ENCODE results near the gene RAP1A. TPM values are rescaled to one million over a fixed set of nuclear protein-coding genes. Genes with fewer than 3 reads are reported as not detected.
A peak's percentile ranks its signal among the peaks of the same experiment; 100 is the strongest.

RAP1A gene
- total RNA-seq, 1 donor from 2014 or later: 118 TPM

DNA sequence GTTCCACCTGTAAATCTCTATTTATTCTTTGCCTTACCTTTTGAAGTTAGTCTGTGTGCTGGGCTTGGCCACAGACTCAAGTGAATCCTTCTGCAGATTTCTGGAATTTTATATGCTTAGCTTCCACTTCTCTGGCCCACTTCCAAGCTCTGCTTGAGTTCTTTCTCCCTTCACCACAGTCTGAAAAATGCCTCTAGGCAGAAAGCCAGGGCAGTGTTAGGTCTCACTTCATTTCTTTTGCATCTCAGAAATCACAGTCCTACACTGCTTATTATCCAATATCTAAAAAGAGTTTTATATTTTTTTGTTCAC is 70.7 kb downstream of the RAP1A start:
- intact Hi-C loops (cut with DNase I): no loop called here
- TF ChIP-seq, protein P1, sequence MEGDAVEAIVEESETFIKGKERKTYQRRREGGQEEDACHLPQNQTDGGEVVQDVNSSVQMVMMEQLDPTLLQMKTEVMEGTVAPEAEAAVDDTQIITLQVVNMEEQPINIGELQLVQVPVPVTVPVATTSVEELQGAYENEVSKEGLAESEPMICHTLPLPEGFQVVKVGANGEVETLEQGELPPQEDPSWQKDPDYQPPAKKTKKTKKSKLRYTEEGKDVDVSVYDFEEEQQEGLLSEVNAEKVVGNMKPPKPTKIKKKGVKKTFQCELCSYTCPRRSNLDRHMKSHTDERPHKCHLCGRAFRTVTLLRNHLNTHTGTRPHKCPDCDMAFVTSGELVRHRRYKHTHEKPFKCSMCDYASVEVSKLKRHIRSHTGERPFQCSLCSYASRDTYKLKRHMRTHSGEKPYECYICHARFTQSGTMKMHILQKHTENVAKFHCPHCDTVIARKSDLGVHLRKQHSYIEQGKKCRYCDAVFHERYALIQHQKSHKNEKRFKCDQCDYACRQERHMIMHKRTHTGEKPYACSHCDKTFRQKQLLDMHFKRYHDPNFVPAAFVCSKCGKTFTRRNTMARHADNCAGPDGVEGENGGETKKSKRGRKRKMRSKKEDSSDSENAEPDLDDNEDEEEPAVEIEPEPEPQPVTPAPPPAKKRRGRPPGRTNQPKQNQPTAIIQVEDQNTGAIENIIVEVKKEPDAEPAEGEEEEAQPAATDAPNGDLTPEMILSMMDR (IDR thresholded peaks at IDR 0.05): no peak
- peaks cover 31% of the 10 kb centered on the region for H3K36me3 ChIP-seq
- DNase-seq (no peak), ATAC-seq (peak; percentile 56)
- H3K4me1 ChIP-seq: peaks cover 13% of the 10 kb centered on the region
- no peaks in the 10 kb centered on the region for H3K9me3 ChIP-seq
- no peak overlapping the region for H3K27ac ChIP-seq
- H3K27me3 ChIP-seq: no peaks in the 10 kb centered on the region
- H3K4me3 ChIP-seq: no peak overlapping the region

DNA sequence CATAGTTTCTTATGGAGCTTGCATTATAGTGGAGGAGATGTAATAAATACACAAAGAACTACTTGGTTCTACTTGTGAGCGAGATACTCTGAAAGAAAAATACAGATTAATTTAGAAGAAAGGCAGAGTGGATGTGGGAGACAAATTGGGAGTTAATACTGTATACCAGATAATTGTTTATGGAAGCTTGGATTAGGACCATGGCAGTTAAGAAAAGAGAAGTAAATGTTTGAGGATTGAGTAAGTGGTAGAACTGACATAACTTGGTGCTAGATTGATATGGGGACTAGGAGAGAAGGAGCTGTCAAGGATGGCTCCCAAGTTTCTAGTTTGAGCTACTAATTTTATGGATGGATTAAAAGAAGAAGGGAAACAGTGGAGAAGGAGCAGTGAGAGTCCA is 72.3 kb downstream of the RAP1A start:
- Histone ChIP-seq H3K27me3 (no peaks in the 10 kb centered on the region), H3K9me3 (no peaks in the 10 kb centered on the region), H3K4me3 (no peak overlapping the region), H3K27ac (no peak overlapping the region), H3K4me1 (peaks cover 13% of the 10 kb centered on the region), H3K36me3 (peaks cover 45% of the 10 kb centered on the region)
- ATAC-seq (no peak), DNase-seq (no peak)
- TF ChIP-seq, protein P1 (IDR thresholded peaks at IDR 0.05): no peak
- intact Hi-C loops (cut with DNase I): no loop called here

DNA sequence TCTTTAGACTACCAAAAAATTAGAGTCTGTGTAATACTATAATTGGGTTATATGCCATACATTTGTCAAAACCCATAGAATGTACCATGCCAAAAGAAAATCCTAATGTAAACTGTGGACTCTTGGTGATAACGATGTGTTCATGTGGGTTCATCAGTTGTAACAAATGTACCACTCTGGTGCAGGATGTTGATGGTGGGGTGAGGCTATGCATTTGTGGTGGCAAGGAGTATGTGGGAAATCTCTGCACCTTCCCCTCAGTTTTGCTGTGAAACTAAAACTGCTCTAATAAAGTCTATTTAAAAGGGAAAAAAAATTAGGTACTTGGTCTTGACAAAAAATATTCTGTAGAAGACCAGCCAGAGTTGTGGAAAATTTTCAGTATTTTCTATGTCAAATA is 76.2 kb downstream of the RAP1A start:
- Histone ChIP-seq H3K36me3 (peaks cover 81% of the 10 kb centered on the region), H3K27me3 (no peaks in the 10 kb centered on the region), H3K4me1 (peaks cover 2% of the 10 kb centered on the region), H3K27ac (no peak overlapping the region), H3K4me3 (no peak overlapping the region), H3K9me3 (no peaks in the 10 kb centered on the region)
- ATAC-seq (no peak), DNase-seq (no peak)
- intact Hi-C loops (cut with DNase I): no loop called here
- TF ChIP-seq, protein P1 (IDR thresholded peaks at IDR 0.05): no peak

GRCh38 chr1:111696330-111696729 is 76.7 kb downstream of the RAP1A start:
- DNase-seq (no peak), ATAC-seq (no peak)
- H3K27ac ChIP-seq: no peak overlapping the region
- no peaks in the 10 kb centered on the region for H3K27me3 ChIP-seq
- intact Hi-C loops (cut with DNase I): no loop called here
- no peak overlapping the region for H3K4me3 ChIP-seq
- TF ChIP-seq, protein P1 (IDR thresholded peaks at IDR 0.05): no peak
- H3K4me1 ChIP-seq: no peaks in the 10 kb centered on the region
- no peaks in the 10 kb centered on the region for H3K9me3 ChIP-seq
- H3K36me3 ChIP-seq: peaks cover 87% of the 10 kb centered on the region

- Histone ChIP-seq H3K27ac (no peak overlapping the region), H3K27me3 (no peaks in the 10 kb centered on the region), H3K9me3 (no peaks in the 10 kb centered on the region), H3K36me3 (peaks cover 92% of the 10 kb centered on the region), H3K4me3 (no peak overlapping the region), H3K4me1 (no peaks in the 10 kb centered on the region)
- no peak for DNase-seq
- ATAC-seq: no peak
- TF ChIP-seq, protein P1 (IDR thresholded peaks at IDR 0.05): no peak
- intact Hi-C loops (cut with DNase I): no loop called here
Observed at GRCh38 chr1:111699268-111699667, 79.7 kb downstream of the RAP1A start.

GRCh38 chr1:111702504-111703050 is 83.0 kb downstream of the RAP1A start:
- ATAC-seq: no peak
- Histone ChIP-seq H3K36me3 (peaks cover 95% of the 10 kb centered on the region), H3K4me1 (no peaks in the 10 kb centered on the region), H3K27ac (no peak overlapping the region), H3K27me3 (no peaks in the 10 kb centered on the region), H3K9me3 (no peaks in the 10 kb centered on the region), H3K4me3 (no peak overlapping the region)
- TF ChIP-seq, protein P1 (IDR thresholded peaks at IDR 0.05): no peak
- no peak for DNase-seq
- intact Hi-C loops (cut with DNase I): no loop called here

All from upper lobe of right lung (tissue), 1 donor.